Smooth muscle cell (in vitro differentiated cells): Measurements from ENCODE around the gene MRC1. TPM values are rescaled to one million over a fixed set of nuclear protein-coding genes. Genes with fewer than 3 reads are reported as not detected.

Source experiments
- DNase-seq: peaks from one replicate; lab custom pipeline; 2025; ENCODE audit not compliant: unreplicated experiment; lab: John Stamatoyannopoulos, UW
- H2AFZ ChIP-seq: fragments of 200-600 bp; sonication (generic); 2 replicates; pipeline ENCODE4 v1.6.0; 2016; ENCODE audit warnings: antibody characterized with exemption, low read depth, mild to moderate bottlenecking
- H3F3A ChIP-seq: fragments of 200-600 bp; sonication (generic); 2 replicates; pipeline ENCODE4 v1.6.0; 2017; ENCODE audit warnings: antibody characterized with exemption, low read depth
- H3K27ac ChIP-seq: fragments of 200-600 bp; sonication (generic); 2 replicates; pipeline ENCODE4 v1.5.1; 2016; ENCODE audit warnings: low read depth, mild to moderate bottlenecking
- H3K27me3 ChIP-seq: fragments of 200-600 bp; sonication (generic); 2 replicates; pipeline ENCODE4 v1.6.1; 2016; ENCODE audit warnings: low read depth, mild to moderate bottlenecking
- H3K36me3 ChIP-seq: fragments of 200-600 bp; sonication (generic); 2 replicates; pipeline ENCODE4 v1.5.1; 2016; ENCODE audit warnings: low read depth
- H3K4me1 ChIP-seq: fragments of 200-600 bp; sonication (generic); 2 replicates; pipeline ENCODE4 v1.5.1; 2016; ENCODE audit warnings: low read depth
- H3K4me2 ChIP-seq: fragments of 200-600 bp; sonication (generic); 2 replicates; pipeline ENCODE4 v1.6.0; 2016; ENCODE audit warnings: mild to moderate bottlenecking
- H3K4me3 ChIP-seq: fragments of 200-600 bp; sonication (generic); 2 replicates; pipeline ENCODE4 v1.5.1; 2016; ENCODE audit warnings: mild to moderate bottlenecking
- H3K79me2 ChIP-seq: fragments of 200-600 bp; sonication (generic); 2 replicates; pipeline ENCODE4 v1.6.0; 2016; ENCODE audit warnings: low read depth, mild to moderate bottlenecking
- H3K9ac ChIP-seq: fragments of 200-600 bp; sonication (generic); 2 replicates; pipeline ENCODE4 v1.6.0; 2016; ENCODE audit warnings: low read depth
- H3K9me3 ChIP-seq: fragments of 200-600 bp; sonication (generic); replicated peaks from 2 replicates; pipeline ENCODE4 v1.5.1; 2016; ENCODE audit warnings: low read depth
- H4K20me1 ChIP-seq: fragments of 200-600 bp; sonication (generic); 2 replicates; pipeline ENCODE4 v1.6.0; 2016; ENCODE audit warnings: low read depth
- WGBS: methylation state at CpG from one replicate; pipeline ENCODE4 v1.1.7; 2016; ENCODE audit warnings: low lambda C conversion rate; 5-methylcytosine and 5-hydroxymethylcytosine counted together
- polyA plus RNA-seq: library from polyadenylated mRNA; unstranded; fragments of >200 nt; fragmentation: Nextera tagmentation; extraction: Ambion mirVana; gene quantifications from 2 replicates; pipeline ENCODE4 v1.2.1, GENCODE V29; 2016
- total RNA-seq: library from RNA; depleted of rRNA; stranded (reverse); fragments of >200 nt; gene quantifications from 2 replicates; pipeline ENCODE4 v1.2.3, GENCODE V29; 2014
- TF ChIP-seq, protein P1 (sequence below): fragments of 200-600 bp; sonication (generic); IDR thresholded peaks from 2 replicates; pipeline ENCODE4 v1.5.1; 2017; ENCODE audit warnings: borderline replicate concordance, mild to moderate bottlenecking, antibody characterized with exemption; ENCODE audit not compliant: insufficient read depth, poor library complexity, severe bottlenecking

The MRC1 gene
- total and polyA plus RNA-seq, 2 experiments from 2014 or later: not detected

DNA sequence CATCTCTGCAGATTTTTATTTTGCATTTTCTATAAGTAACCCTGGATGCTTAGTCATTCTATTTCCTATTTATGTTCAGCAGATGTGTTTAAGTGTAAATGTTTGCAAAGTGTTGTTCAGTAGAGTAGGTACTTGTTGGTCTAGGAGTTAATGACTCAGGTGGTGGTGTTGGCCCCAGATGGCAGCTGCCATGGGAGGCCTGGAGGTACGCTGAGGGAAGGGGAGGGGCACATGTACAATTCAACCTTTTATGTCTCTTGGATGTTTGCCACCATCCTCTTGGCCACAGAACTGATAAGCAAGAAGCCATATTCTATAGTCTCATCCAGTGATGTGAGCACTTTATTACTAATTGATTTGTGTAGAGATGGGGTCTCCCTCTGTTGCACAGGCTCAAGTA is 74.5 kb downstream of the MRC1 start:
- H3K36me3 ChIP-seq: no peaks in the 10 kb centered on the region
- no peaks in the 10 kb centered on the region for H3K79me2 ChIP-seq
- no peak overlapping the region for H3K9ac ChIP-seq
- TF ChIP-seq, protein P1, sequence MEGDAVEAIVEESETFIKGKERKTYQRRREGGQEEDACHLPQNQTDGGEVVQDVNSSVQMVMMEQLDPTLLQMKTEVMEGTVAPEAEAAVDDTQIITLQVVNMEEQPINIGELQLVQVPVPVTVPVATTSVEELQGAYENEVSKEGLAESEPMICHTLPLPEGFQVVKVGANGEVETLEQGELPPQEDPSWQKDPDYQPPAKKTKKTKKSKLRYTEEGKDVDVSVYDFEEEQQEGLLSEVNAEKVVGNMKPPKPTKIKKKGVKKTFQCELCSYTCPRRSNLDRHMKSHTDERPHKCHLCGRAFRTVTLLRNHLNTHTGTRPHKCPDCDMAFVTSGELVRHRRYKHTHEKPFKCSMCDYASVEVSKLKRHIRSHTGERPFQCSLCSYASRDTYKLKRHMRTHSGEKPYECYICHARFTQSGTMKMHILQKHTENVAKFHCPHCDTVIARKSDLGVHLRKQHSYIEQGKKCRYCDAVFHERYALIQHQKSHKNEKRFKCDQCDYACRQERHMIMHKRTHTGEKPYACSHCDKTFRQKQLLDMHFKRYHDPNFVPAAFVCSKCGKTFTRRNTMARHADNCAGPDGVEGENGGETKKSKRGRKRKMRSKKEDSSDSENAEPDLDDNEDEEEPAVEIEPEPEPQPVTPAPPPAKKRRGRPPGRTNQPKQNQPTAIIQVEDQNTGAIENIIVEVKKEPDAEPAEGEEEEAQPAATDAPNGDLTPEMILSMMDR: no peak
- H3K9me3 ChIP-seq: no peaks in the 10 kb centered on the region
- H3F3A ChIP-seq: no peaks in the 10 kb centered on the region
- H3K4me3 ChIP-seq: no peak overlapping the region
- H4K20me1 ChIP-seq: no peaks in the 10 kb centered on the region
- H3K27ac ChIP-seq: no peak overlapping the region
- WGBS: 100% methylated on average over 1 of the region's 1 CpG
- no peak overlapping the region for H2AFZ ChIP-seq
- no peaks in the 10 kb centered on the region for H3K4me1 ChIP-seq
- H3K27me3 ChIP-seq: no peaks in the 10 kb centered on the region
- no peak for DNase-seq
- no peak overlapping the region for H3K4me2 ChIP-seq

DNA sequence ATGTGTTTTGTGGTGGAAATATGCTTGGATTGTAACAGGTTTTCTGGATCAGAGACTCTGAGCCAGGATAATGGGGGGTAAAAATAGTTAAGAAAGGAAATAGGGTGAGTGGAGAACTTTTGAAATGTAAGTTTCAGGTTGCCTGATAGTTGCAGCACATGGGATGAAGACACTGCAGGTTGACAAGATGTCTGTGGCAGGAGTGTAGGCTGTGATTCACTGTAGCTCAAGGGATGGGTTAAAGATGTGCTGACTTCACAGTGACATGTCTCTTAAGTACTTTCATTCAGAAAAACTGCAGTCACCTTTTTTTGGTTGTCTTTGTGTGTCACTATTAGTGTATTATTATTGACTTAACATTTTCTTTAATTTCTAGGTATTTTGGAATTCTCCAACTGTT is 79.0 kb downstream of the MRC1 start:
- Histone ChIP-seq H3K4me1 (no peaks in the 10 kb centered on the region), H2AFZ (no peak overlapping the region), H3K4me2 (no peak overlapping the region), H4K20me1 (no peaks in the 10 kb centered on the region), H3K9me3 (no peaks in the 10 kb centered on the region), H3F3A (no peaks in the 10 kb centered on the region), H3K9ac (no peak overlapping the region), H3K4me3 (no peak overlapping the region), H3K27me3 (no peaks in the 10 kb centered on the region), H3K27ac (no peak overlapping the region), H3K79me2 (no peaks in the 10 kb centered on the region), H3K36me3 (no peaks in the 10 kb centered on the region)
- TF ChIP-seq, protein P1: no peak
- no peak for DNase-seq

DNA sequence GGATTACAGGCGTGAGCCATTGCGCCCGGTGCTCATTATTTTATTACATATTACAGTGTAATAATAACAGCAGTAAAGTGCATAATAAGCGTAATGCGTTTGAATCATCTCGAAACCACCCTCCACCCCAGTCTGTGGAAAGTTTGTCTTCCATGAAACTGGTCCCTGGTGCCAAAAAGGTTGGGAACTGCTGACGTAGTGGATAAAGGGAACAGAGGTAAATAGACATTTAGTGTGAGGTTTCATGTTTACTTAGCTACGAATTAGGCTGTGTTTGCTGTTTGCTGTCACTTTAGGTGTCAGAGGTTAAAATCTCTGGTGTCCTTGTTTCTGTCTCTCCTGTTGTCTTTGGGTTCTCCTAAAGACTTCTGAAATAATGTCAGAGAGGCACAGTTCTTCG is 82.3 kb downstream of the MRC1 start:
- DNase-seq: no peak
- Histone ChIP-seq H3K27ac (no peak overlapping the region), H3K4me3 (no peak overlapping the region), H3K27me3 (no peaks in the 10 kb centered on the region), H3K79me2 (no peaks in the 10 kb centered on the region), H3K4me2 (no peak overlapping the region), H3K4me1 (no peaks in the 10 kb centered on the region), H3K9me3 (no peaks in the 10 kb centered on the region), H4K20me1 (no peaks in the 10 kb centered on the region), H3K36me3 (no peaks in the 10 kb centered on the region), H3F3A (no peaks in the 10 kb centered on the region), H2AFZ (no peak overlapping the region), H3K9ac (no peak overlapping the region)
- TF ChIP-seq, protein P1: no peak
- 94% methylated on average over 9 of the region's 9 CpGs for WGBS

DNA sequence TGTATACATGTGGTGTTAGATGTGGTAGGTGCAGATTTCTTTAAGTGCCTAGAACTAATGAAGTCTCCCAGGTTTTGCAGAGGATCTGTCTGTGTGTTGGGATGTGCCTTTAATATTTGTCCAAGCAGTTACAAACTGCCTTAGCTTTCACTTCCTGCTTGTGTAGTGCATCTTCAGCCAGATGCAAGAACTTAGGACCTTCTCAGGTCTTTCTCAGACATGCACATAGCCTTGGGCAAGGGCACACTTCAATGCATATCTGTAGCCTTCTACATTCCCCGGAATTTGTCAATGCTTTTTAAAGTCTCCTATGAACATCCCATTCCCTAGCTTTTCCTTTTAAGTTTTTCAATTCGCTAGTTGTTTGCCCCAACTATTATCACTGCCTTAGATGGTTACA is 95.4 kb downstream of the MRC1 start:
- Histone ChIP-seq H3K9me3 (no peaks in the 10 kb centered on the region), H3F3A (no peaks in the 10 kb centered on the region), H3K27ac (no peak overlapping the region), H3K9ac (no peak overlapping the region), H3K4me3 (no peak overlapping the region), H3K36me3 (no peaks in the 10 kb centered on the region), H3K79me2 (no peaks in the 10 kb centered on the region), H3K4me1 (no peaks in the 10 kb centered on the region), H3K4me2 (no peak overlapping the region), H3K27me3 (peaks cover 6% of the 10 kb centered on the region), H2AFZ (no peak overlapping the region), H4K20me1 (no peaks in the 10 kb centered on the region)
- TF ChIP-seq, protein P1: no peak
- WGBS: 97% methylated on average over 2 of the region's 2 CpGs
- DNase-seq: no peak
